Stimulated activated CD4-positive, alpha-beta T cell treated with anti-CD3 and anti-CD28 coated beads, Interleukin-4, amount 100 ng/mL, for 4 hours (primary cell): ENCODE results near the gene RBM33.

Experiments used
- DNase-seq, 2 experiments: peaks; one replicate each; pipeline ENCODE4 v3.0.0-alpha.2; 2020

Gene RBM33

GRCh38 chr7:155694851-155695250, 50.4 kb downstream of the RBM33 start:
- DNase-seq = no peak

- DNase-seq = no peak
These were observed 52.3 kb downstream of the RBM33 start for GRCh38 chr7:155696747-155697146.

- no peak for DNase-seq
These were observed 54.2 kb downstream of the RBM33 start for GRCh38 chr7:155698633-155699032.

- no peak for DNase-seq
These were observed 54.7 kb downstream of the RBM33 start for GRCh38 chr7:155699180-155699579.

GRCh38 chr7:155700847-155701246, 56.4 kb downstream of the RBM33 start:
- DNase-seq = no peak

GRCh38 chr7:155701972-155702544, 57.6 kb downstream of the RBM33 start:
- DNase-seq = no peak

GRCh38 chr7:155702616-155703015, 58.2 kb downstream of the RBM33 start:
- no peak for DNase-seq

- DNase-seq = no peak
These were observed 61.3 kb downstream of the RBM33 start for GRCh38 chr7:155705623-155706360.

GRCh38 chr7:155706376-155706775, 61.9 kb downstream of the RBM33 start:
- no peak for DNase-seq

- no peak for DNase-seq
These were observed 65.0 kb downstream of the RBM33 start for GRCh38 chr7:155709453-155709852.

- no peak for DNase-seq
These were observed 65.6 kb downstream of the RBM33 start for GRCh38 chr7:155710031-155710430.

- no peak for DNase-seq
These were observed 66.1 kb downstream of the RBM33 start for GRCh38 chr7:155710530-155710929.

- DNase-seq = no peak
These were observed 66.6 kb downstream of the RBM33 start for GRCh38 chr7:155711081-155711480.

- no peak for DNase-seq
These were observed 68.9 kb downstream of the RBM33 start for GRCh38 chr7:155713384-155713783.

- DNase-seq = no peak
These were observed 70.2 kb downstream of the RBM33 start for GRCh38 chr7:155714702-155715101.

- no peak for DNase-seq
These were observed 70.8 kb downstream of the RBM33 start for GRCh38 chr7:155715111-155715805.

- DNase-seq = no peak
These were observed 72.7 kb downstream of the RBM33 start for GRCh38 chr7:155717010-155717744.

GRCh38 chr7:155721056-155721455, 76.6 kb downstream of the RBM33 start:
- DNase-seq = no peak

- DNase-seq = no peak
These were observed 77.7 kb downstream of the RBM33 start for GRCh38 chr7:155722118-155722517.

- DNase-seq = no peak
These were observed 78.5 kb downstream of the RBM33 start for GRCh38 chr7:155722936-155723335.

- no peak for DNase-seq
These were observed 80.0 kb downstream of the RBM33 start for GRCh38 chr7:155724327-155725005.

GRCh38 chr7:155725006-155725355, 80.5 kb downstream of the RBM33 start:
- no peak for DNase-seq

GRCh38 chr7:155727616-155728015, 83.2 kb downstream of the RBM33 start:
- no peak for DNase-seq
